Heart right ventricle (tissue), 16 donors: ENCODE measurements around the gene ZFYVE9. TPM values are rescaled to one million over a fixed set of nuclear protein-coding genes. Genes with fewer than 3 reads are reported as not detected.

Experiments
- ATAC-seq, 8 donors: fragments of 200-7000 bp; cut with Tn5 transposase; one replicate each; pipeline ENCODE4 v1.9.1; 2020; ENCODE audit warnings: mild to moderate bottlenecking in 8 of 8, moderate library complexity in 8 of 8, moderate number of reproducible peaks in 1 of 8
- DNase-seq, 2 donors: peaks; one replicate each; pipeline ENCODE4 v3.0.0-alpha.2; 2020
- H3K27ac ChIP-seq, 10 donors: fragments of 200-600 bp; sonication (generic) in 2 of 10; one replicate each; pipeline versions ENCODE4 v1.5.0 to v1.8.0; 2020 to 2022; ENCODE audit warnings: mild to moderate bottlenecking in 3 of 10
- H3K27me3 ChIP-seq, 7 donors: fragments of 200-600 bp; one replicate each; pipeline ENCODE4 v1.8.0; 2021 to 2022; ENCODE audit warnings: mild to moderate bottlenecking in 2 of 7
- H3K36me3 ChIP-seq, 9 donors: fragments of 200-600 bp; sonication (generic) in 1 of 9; one replicate each; pipeline versions ENCODE4 v1.5.0 to v1.8.0; 2020 to 2022; ENCODE audit warnings: mild to moderate bottlenecking in 2 of 9
- H3K4me1 ChIP-seq, 9 donors: fragments of 200-600 bp; sonication (generic) in 1 of 9; one replicate each; pipeline versions ENCODE4 v1.5.0 to v1.8.0; 2020 to 2022; ENCODE audit warnings: mild to moderate bottlenecking in 4 of 9
- H3K4me3 ChIP-seq, 10 donors: fragments of 200-600 bp; sonication (generic) in 2 of 10; one replicate each; pipeline versions ENCODE4 v1.5.0 to v1.8.0; 2020 to 2022; ENCODE audit warnings: mild to moderate bottlenecking in 7 of 10, moderate library complexity in 2 of 10
- H3K9me3 ChIP-seq, 11 donors: fragments of 200-600 bp in 10 of 11; sonication (generic) in 2 of 11; one replicate each; pipeline versions ENCODE4 v1.5.0 to v1.8.0; 2013 to 2022; ENCODE audit warnings: mild to moderate bottlenecking in 2 of 11, control low read depth in 1 of 11, moderate library complexity in 1 of 11
- WGBS, 2 donors: extraction: QIAGEN DNeasy Blood & Tissue Kit; methylation state at CpG; one replicate each; pipeline ENCODE4 v1.1.7; 2013; ENCODE audit warnings: inconsistent platforms in 1 of 2; 5-methylcytosine and 5-hydroxymethylcytosine counted together
- intact Hi-C, 10 donors: fragments of 100-400 bp; cut with DNase I; formaldehyde crosslinking; loops; one replicate each; pipeline versions ENCODE4 v1.11.1 to v1.14.2; 2022
- polyA plus RNA-seq, 2 donors: library from polyadenylated mRNA; stranded (reverse); fragments of 200-250 nt; gene quantifications; one replicate each; pipeline ENCODE4 v1.2.3, GENCODE V29; 2013
- total RNA-seq, 10 donors: library from RNA; stranded (reverse); fragmentation: NEBNext Ultra II Directional in 3 of 10; extraction: Animal tissue kit (Norgen Biotek cat#: 25700) in 3 of 10; gene quantifications; one replicate each; pipeline versions ENCODE4 v1.2.1 to v1.2.4, GENCODE V29; 2021 to 2023
- TF ChIP-seq, protein P1 (sequence below), 9 donors: fragments of 200-600 bp; sonication (generic) in 2 of 9; IDR thresholded peaks; one replicate each; pipeline versions ENCODE4 v1.5.0 to v1.8.0; 2021 to 2022; ENCODE audit warnings: antibody characterized with exemption in 9 of 9, mild to moderate bottlenecking in 5 of 9, moderate library complexity in 1 of 9
- donor health status: Arrhythmogenic right ventricular cardiomyopathy.
- donor health status: ischemic (EF 13 %, LVEDD 7.1; RV severe dilation, severe dysfunction).
- donor health status: healthy with polysubstance abuse.
- donor health status: DM: no; HTN: yes; CAD: no.
- donor health status: DM: no; HTN: no; CAD: no.
- donor health status: ischemic (EF 25% LVEDD 6.9; RV normal size, moderate dysfunction).
- donor health status: ischemic (EF 25% LVEDD 5.7; RV mildly dilated, moderate dysfunction).
- donor health status: healthy.
- donor health status: DM: yes; HTN: yes; CAD: no.
- donor health status: Ischemic cardiomyopathy.
- donor health status: ischemic (EF 35%, LVEDD 5.7; RV mildly dilated, moderate dysfunction).
- donor health status: nonischemic (EF 11% LVEDD 7.7; RV severe dilation, severe dysfunction).
- donor health status: DM: yes; HTN: yes; CAD: no.
- donor health status: PGD.
- donor health status: ischemic (EF 29% LVEDD 5.4; RV normal size, mild dysfunction).
- donor health status: nonischemic (EF 23%, LVEDD 6.1; RV moderate dilation, normal function).

ZFYVE9 gene
- total and polyA plus RNA-seq, 12 donors = 2.6 to 22.2 (median 15.6) TPM

DNA sequence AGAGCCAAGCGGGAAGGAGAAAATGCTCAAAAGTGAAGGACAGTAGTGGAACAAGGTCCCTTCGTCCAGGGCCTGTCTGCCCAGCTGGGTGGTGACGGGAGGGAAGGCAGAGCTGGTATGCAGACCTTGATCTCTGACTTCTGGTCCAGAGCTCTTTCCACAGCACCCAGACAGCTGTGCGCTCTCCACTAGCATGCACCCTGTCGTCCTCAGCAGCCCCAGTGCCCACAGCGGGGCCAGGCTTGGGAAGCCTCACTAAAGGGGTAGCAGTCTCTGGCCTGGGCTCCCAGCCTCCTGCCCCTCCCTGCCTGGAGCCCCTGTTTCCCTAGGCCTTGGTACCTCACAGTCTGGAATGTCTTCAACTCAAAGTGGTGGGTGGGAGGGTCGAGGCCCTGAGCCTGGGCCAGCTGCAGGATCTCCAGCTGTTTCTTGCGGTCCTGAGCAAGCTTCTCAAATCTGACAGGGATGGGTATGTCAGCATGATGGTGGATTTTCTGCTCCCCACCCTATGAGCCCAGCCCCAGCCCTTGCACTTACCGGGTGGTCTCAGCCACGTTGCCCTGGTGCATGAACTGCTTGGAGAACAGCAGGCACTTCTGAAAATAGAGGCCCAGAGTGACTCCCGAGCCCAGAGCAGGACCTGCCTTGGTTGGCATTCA, 214.1 kb downstream of the ZFYVE9 start:
- Histone ChIP-seq H3K4me1 (peaks cover 0 to 5% (median 0%) of the 10 kb centered on the region in 9 donors), H3K36me3 (peaks cover 9 to 100% (median 73%) of the 10 kb centered on the region in 9 donors), H3K9me3 (no peaks in the 10 kb centered on the region), H3K27ac (no peak overlapping the region), H3K27me3 (no peaks in the 10 kb centered on the region), H3K4me3 (no peak overlapping the region)
- intact Hi-C loops = no loop called here
- WGBS, 2 donors = 88 to 94% methylated on average over 11 of the region's 11 CpGs
- no peak for ATAC-seq
- TF ChIP-seq, protein P1, sequence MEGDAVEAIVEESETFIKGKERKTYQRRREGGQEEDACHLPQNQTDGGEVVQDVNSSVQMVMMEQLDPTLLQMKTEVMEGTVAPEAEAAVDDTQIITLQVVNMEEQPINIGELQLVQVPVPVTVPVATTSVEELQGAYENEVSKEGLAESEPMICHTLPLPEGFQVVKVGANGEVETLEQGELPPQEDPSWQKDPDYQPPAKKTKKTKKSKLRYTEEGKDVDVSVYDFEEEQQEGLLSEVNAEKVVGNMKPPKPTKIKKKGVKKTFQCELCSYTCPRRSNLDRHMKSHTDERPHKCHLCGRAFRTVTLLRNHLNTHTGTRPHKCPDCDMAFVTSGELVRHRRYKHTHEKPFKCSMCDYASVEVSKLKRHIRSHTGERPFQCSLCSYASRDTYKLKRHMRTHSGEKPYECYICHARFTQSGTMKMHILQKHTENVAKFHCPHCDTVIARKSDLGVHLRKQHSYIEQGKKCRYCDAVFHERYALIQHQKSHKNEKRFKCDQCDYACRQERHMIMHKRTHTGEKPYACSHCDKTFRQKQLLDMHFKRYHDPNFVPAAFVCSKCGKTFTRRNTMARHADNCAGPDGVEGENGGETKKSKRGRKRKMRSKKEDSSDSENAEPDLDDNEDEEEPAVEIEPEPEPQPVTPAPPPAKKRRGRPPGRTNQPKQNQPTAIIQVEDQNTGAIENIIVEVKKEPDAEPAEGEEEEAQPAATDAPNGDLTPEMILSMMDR (IDR thresholded peaks at IDR 0.05) = no peak
- DNase-seq = no peak

DNA sequence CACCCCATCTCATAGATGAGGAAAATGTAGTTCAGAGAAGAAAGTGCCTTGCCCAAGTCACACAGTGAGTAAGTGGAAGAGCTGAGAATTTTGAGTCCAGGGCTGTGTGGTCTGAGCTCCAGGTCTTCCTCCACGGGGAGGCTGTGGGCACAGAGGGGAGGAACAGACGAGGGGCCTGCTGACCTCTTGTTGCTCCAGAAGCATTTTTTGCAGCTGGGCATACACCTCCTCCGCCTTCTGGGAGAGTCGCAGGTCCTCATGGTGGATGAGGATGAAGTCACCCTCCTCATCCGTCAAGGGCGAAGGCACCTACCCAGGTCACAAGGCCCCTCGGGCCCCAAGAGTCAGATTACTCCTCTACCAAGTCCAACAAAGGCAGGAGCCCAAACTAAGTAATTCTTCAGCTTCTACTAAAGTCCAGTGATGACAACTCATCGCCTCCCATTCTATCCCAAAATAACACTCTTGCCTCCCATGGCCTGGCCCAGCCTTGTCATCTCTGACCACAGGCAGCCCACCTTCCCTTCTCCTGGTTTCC, 215.0 kb downstream of the ZFYVE9 start:
- H3K36me3 ChIP-seq = peaks cover 9 to 100% (median 80%) of the 10 kb centered on the region in 9 donors
- no peak for DNase-seq
- H3K4me3 ChIP-seq = no peak overlapping the region
- intact Hi-C loops = no loop called here
- no peaks in the 10 kb centered on the region for H3K27me3 ChIP-seq
- H3K9me3 ChIP-seq = no peaks in the 10 kb centered on the region
- WGBS, 2 donors = 89 to 92% methylated on average over 8 of the region's 8 CpGs
- TF ChIP-seq, protein P1 (IDR thresholded peaks at IDR 0.05) = no peak
- H3K27ac ChIP-seq = no peak overlapping the region
- no peak for ATAC-seq
- peaks cover 0 to 5% (median 0%) of the 10 kb centered on the region in 9 donors for H3K4me1 ChIP-seq

DNA sequence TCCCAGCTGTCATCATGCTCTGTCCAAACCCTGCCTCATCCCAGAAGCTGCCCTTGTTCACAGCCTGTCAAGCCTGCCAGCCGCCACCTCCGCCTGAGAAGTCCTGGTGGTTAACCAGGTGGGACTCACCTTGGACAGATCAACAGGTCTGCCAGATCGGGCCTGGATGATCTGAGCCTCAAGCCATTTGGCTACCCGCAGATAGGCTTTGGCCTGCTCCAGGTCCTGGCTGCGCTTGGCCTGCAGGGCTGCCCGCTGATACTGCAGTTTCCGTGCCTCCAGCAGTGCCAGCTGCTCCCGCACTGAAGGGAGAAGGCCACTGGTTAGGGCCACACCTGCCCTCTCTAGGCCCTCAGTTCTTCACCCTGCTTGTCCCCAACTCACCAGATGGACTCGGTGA, 215.5 kb downstream of the ZFYVE9 start:
- no peaks in the 10 kb centered on the region for H3K9me3 ChIP-seq
- DNase-seq (no peak), ATAC-seq (no peak)
- no peaks in the 10 kb centered on the region for H3K27me3 ChIP-seq
- 96 to 97% methylated on average over 9 of the region's 9 CpGs for WGBS, 2 donors
- peaks cover 9 to 100% (median 85%) of the 10 kb centered on the region in 9 donors for H3K36me3 ChIP-seq
- TF ChIP-seq, protein P1 (IDR thresholded peaks at IDR 0.05) = no peak
- no peak overlapping the region for H3K27ac ChIP-seq
- peaks cover 0 to 5% (median 0%) of the 10 kb centered on the region in 9 donors for H3K4me1 ChIP-seq
- no peak overlapping the region for H3K4me3 ChIP-seq
- intact Hi-C loops = no loop called here

DNA sequence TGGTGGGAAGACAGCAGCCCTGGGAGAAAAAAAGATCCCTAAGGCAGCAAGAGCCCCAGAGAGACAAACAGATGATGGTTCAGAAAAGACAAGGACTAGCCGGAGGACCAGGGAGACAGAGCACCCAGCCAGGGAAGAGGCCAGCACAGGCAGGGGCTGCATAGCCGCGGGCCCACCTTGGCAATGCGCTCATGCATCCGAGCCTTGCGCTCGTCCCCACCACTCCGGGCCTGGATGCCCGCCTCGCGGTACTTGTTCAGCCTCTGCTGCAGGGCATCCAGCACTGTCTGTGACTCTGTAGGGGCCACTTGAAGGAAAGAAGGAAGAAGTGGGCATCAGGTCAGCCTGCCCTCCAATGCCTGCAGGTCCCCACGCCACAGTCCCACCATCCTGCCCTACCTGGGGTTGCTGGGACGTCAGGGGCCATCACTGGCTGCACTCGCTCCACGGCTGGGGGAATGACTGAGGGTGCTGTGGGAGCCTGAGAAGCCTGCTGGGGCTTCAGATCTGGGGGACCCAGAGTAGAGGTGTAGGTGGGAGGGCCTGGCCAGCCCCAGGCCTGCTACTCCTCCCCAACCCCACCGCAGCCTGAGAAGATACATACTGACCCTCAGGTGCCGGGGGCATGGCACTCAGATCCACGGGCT, 217.1 kb downstream of the ZFYVE9 start:
- intact Hi-C loops = no loop called here
- DNase-seq = no peak
- peaks cover 0 to 5% (median 0%) of the 10 kb centered on the region in 9 donors for H3K4me1 ChIP-seq
- peaks cover 9 to 100% (median 83%) of the 10 kb centered on the region in 9 donors for H3K36me3 ChIP-seq
- no peaks in the 10 kb centered on the region for H3K27me3 ChIP-seq
- TF ChIP-seq, protein P1 (IDR thresholded peaks at IDR 0.05) = no peak
- no peak for ATAC-seq
- H3K4me3 ChIP-seq = no peak overlapping the region
- 96 to 97% methylated on average over 18 of the region's 18 CpGs for WGBS, 2 donors
- H3K9me3 ChIP-seq = no peaks in the 10 kb centered on the region
- no peak overlapping the region for H3K27ac ChIP-seq
